ENCODE data around the gene SOWAHD.

- TF ChIP-seq CTCF (IDR thresholded peaks at IDR 0.05) (no peak), BHLHE40 (IDR thresholded peaks at IDR 0.05; ENCODE audit: low read depth, low read length) (no peak), ESRRA (IDR thresholded peaks at IDR 0.05; ENCODE audit: borderline replicate concordance, low read length) (no peak), ELK1 (IDR thresholded peaks at IDR 0.05; ENCODE audit: low read depth, low read length) (no peak), CHD2 (IDR thresholded peaks at IDR 0.05; ENCODE audit: low read length, partially characterized antibody) (no peak), POLR2A (IDR thresholded peaks at IDR 0.05; ENCODE audit: low read length) (no peak), MAFK (IDR thresholded peaks at IDR 0.05; ENCODE audit: partially characterized antibody) (no peak)
Measured at GRCh38 chrX:119802546-119802945, 44.2 kb downstream of the SOWAHD start.
